HG03521 (cell line): ENCODE data around the gene TRIO.

Experiments used
- ATAC-seq: cut with Tn5 transposase; IDR thresholded peaks from one replicate; pipeline ENCODE4 v1.9.1; 2021; ENCODE audit warnings: mild to moderate bottlenecking, moderate library complexity; ENCODE audit not compliant: unreplicated experiment

TRIO gene

GRCh38 chr5:14402424-14402823 lies 259.3 kb downstream of the TRIO start:
- no peak for ATAC-seq

DNA sequence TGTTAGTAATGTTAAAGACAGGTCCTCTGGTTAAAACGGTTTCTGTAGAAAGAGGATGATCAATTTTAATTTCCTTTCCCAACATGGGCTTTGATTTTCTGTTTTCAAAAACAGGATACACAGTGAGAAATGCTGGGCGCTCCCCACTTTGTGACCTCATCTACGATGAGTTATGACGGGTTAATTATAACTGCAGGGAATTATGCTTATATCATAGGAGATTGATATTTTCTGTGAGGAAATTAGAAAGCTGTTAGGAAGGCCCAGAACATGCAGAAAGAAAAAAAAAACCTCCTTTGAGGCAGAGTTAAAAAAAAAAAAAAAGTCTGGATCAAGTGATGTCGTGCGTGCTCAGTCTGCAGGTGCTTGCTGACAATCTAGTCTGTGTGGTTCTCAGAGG lies 261.6 kb downstream of the TRIO start:
- ATAC-seq = no peak

GRCh38 chr5:14405267-14405666 lies 262.1 kb downstream of the TRIO start:
- no peak for ATAC-seq

- no peak for ATAC-seq
Measured at GRCh38 chr5:14405706-14406553, 262.8 kb downstream of the TRIO start.

DNA sequence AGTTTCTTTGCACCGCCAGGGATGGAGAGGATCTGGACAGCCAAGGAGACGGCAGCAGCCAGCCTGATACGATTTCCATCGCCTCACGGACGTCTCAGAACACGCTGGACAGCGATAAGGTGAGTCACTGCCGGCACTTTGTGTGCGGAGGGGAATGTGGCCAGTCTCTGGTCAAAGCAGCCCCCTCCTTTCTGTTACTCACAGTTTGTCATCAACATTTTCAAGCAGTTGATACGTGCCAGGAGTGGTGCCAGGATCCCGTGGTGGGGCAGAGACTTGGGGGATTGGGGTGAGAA lies 263.4 kb downstream of the TRIO start:
- ATAC-seq = no peak

GRCh38 chr5:14407051-14407450 lies 263.9 kb downstream of the TRIO start:
- ATAC-seq = no peak

GRCh38 chr5:14407746-14408175 lies 264.6 kb downstream of the TRIO start:
- ATAC-seq = no peak

DNA sequence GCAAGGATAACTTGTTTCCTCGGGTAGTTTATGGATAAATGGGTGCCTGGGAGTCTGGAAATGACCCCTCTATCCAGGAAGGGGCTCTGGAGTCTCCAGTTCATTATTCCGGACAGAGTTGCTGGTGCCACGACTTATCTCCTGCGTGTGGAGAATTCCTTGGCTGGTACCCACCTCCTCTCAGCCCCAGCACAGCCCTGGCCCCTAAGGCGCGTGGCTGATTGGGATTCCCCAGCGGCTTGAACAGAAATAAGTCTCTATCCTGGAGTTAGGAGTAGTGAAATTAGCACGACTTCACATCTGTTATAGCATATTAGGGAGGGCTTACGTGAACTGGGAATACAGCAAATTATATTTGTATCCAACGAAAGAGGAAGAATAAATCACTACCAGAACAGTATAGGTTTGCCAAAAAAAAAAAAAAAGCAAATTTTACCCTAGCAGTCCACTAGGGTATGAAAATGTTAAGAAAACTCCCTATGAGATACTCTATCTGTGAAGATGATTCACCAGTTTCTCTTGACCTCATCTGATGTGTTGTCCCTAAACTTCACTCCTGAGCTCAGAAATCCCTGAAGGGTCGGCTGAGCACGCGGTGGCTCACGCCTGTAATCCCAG lies 265.9 kb downstream of the TRIO start:
- ATAC-seq = no peak

DNA sequence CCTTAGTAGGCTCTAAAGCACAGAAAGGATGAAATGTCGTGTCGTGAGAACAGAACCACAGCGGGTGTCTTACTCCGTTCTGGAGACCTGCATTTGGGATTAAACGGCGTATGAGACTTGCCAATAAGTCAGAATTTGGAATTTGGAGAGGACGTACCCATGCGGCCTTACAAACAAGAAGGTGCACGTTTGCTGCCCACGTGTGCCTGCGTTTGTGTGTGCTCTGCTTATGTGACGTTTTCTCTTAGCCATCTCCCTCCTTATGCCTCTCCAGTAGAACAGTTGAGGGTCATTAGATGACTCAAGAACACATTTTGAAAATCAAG lies 266.9 kb downstream of the TRIO start:
- ATAC-seq = no peak

DNA sequence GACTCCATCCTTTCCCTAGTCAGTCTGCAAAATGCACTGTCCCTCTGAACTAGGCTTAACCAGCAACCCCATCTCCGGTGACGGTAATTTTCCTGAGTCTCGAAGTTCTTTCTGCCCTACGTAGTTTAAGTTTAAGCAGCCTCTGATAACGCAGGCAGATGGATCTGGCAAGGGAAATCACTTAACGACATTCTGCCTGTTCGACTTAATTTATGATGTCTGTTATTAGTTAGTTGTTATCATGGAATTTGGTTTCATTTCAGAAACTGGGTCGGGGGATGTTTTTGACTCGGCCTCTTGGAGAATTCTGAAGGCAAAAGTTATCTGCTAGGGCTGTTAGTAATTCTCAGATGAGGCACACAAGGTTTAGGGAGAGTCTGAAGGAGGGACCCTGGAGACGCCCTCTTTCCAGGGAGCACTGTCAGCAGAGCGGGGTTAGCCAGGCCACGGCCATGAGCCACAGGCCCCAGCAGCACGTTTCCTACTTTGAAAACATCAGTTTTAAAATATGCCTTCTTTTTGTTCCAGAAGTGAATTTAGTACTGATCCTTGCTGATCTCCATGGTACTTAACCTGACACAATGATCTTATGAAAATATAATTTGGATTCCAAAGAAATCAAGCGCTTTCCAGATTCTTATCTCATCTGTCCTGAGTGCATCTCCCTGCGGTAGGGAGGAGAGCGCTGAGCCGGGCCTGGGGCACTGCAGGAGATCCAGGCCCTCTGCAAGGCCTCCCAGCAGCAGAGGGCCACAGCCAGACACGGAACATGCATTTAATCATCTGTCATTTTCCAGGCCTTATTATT lies 267.5 kb downstream of the TRIO start:
- ATAC-seq = no peak

DNA sequence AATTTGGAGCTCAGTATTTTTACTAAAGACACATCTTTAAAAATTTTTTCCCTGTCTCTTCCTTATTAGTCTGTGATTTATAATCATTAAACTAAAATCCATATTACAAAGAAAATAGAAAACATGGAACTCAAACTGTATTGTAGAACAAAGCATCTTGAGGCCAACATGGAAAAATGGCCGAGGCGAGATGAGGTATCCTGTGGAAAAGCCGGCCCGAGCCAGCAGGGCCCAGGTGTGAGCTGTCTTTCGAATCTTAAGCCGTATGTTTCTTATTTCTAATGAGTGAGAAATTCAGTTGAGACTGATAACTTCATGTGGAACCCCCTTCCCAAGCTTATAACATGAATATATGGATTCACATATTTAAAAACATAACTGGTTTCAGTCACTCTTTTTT lies 268.1 kb downstream of the TRIO start:
- ATAC-seq = no peak

DNA sequence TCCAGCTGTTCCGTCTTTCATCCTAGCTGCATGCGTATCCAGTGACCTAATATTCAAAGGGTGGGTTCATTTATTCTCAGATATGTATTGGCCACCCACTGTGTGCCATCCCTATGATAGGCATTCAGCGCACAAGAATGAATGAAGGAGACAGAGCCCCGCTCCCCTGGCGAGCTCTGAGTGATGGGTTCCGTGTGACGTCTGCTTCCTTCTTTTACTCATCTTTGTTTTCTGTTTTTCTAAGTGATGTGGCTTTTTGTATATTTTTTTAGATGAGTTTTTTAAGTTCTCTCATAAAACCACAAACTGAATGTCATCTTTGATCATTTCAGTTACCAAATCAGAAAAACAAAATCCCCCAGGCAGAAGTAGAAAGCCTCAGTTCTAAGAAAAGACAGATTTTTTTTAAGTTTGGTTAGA lies 270.2 kb downstream of the TRIO start:
- no peak for ATAC-seq

- no peak for ATAC-seq
Measured at GRCh38 chr5:14414007-14414406, 270.9 kb downstream of the TRIO start.

DNA sequence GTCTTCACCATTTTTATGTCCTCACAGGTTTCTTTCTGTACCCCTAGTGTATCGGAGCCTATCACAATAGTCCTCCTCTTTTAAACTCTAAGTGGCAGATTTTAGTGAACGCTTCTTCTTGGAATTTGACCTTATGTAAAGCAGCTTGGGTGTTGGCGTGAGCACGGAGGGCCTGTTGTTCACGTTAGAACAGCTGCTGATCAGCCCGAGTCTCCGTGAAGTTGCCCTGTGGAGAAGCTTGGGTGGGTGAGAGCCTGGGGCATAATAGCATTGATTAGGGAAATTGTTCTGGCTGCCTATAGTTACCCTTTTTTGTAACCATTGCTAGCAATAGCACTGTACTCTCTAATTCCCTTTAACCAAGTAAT lies 271.5 kb downstream of the TRIO start:
- peak; percentile 6 for ATAC-seq

GRCh38 chr5:14415024-14415697 lies 272.0 kb downstream of the TRIO start:
- peak; percentile 78 for ATAC-seq

DNA sequence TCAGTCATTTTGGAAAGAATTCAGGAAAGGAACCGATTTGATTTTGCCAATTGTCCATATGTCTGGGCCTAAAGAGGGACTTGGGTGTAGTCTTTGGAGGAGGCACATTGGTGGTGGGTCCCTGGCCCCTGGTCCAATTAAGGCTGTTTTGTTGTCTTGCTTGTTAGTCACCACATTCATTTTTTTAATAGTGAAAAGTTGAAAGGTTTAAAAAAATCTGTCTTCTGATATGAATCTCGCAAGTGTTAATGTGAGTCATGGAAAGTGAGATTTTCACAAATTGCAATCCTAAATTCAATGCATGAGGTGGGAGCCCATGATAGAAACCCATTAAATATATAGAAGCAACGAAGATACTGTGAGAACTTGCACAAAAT lies 272.5 kb downstream of the TRIO start:
- ATAC-seq = peak; percentile 14

GRCh38 chr5:14416621-14417275 lies 273.6 kb downstream of the TRIO start:
- no peak for ATAC-seq

DNA sequence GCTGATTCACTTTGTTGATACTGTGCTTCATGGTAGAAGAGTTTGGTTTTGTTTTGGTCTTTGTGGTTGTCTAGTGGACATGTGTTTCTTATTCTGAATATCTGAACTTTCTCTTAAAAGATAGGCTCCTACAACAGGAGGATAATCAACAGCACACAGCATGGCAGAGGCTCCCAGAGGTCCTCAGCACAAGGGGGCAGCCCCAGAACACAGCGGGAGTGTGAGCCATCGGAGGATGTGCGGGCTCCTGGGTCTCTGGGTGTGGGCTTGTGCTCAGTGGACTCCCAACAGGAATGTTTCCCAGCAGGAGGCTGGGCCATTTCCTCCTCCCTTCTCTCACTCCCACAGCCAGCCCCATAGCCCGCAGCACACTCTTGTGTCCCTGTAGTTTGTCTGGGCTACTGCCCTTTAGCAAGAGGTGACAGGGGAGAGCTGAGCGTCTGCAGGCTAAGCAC lies 274.2 kb downstream of the TRIO start:
- ATAC-seq = no peak

- ATAC-seq = no peak
Measured at GRCh38 chr5:14417792-14418765, 274.9 kb downstream of the TRIO start.

DNA sequence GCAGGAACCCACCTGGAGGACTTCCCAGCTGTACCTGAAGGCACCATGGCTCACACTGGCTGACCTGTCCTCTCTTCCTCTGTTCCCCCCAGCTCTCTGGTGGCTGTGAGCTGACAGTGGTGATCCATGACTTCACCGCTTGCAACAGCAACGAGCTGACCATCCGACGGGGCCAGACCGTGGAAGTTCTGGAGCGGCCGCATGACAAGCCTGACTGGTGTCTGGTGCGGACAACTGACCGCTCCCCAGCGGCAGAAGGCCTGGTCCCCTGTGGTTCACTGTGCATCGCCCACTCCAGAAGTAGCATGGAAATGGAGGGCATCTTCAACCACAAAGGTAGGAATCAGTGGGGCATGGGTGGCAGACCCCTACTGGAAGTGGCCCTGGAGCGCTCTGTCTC lies 276.5 kb downstream of the TRIO start:
- ATAC-seq = no peak
